Activated CD4-positive, alpha-beta T cell treated with anti-CD3 and anti-CD28 coated beads, Interleukin-2, Interleukin-4, amounts not matched to agents 100 ng/mL and 50 ng/mL, durations not matched to agents 16 hours and 8 hours (primary cell): ENCODE measurements around the gene THBS1.
A peak's percentile ranks its signal among the peaks of the same experiment; 100 is the strongest.

Experiments used
- DNase-seq: peaks from one replicate; pipeline ENCODE4 v3.0.0-alpha.2; 2020; ENCODE audit warnings: low spot score

The THBS1 gene

GRCh38 chr15:39580485-39581241 is at the start of gene THBS1:
Gene THBS1, plus strand, starts transcription at chr15:39581079. Its CDS starts 779 bp downstream, at chr15:39581858.
- DNase-seq, result no peak

GRCh38 chr15:39534996-39535395 is 45.9 kb upstream of the THBS1 start:
- DNase-seq, result no peak

- no peak for DNase-seq
Measured at GRCh38 chr15:39535466-39535865, 45.4 kb upstream of the THBS1 start.

- no peak for DNase-seq
Measured at GRCh38 chr15:39538936-39539335, 41.9 kb upstream of the THBS1 start.

- no peak for DNase-seq
Measured at GRCh38 chr15:39539466-39539865, 41.4 kb upstream of the THBS1 start.

- no peak for DNase-seq
Measured at GRCh38 chr15:39539973-39540558, 40.8 kb upstream of the THBS1 start.

- no peak for DNase-seq
Measured at GRCh38 chr15:39542385-39543065, 38.4 kb upstream of the THBS1 start.

GRCh38 chr15:39543651-39544050 is 37.2 kb upstream of the THBS1 start:
- DNase-seq, result no peak

GRCh38 chr15:39546842-39547241 is 34.0 kb upstream of the THBS1 start:
- DNase-seq, result no peak

GRCh38 chr15:39548561-39548960 is 32.3 kb upstream of the THBS1 start:
- DNase-seq, result no peak

GRCh38 chr15:39549912-39550311 is 31.0 kb upstream of the THBS1 start:
- no peak for DNase-seq

- DNase-seq, result no peak
Measured at GRCh38 chr15:39551476-39551875, 29.4 kb upstream of the THBS1 start.

GRCh38 chr15:39552556-39552955 is 28.3 kb upstream of the THBS1 start:
- no peak for DNase-seq

- DNase-seq, result peak; percentile 37
Measured at GRCh38 chr15:39553947-39554693, 26.8 kb upstream of the THBS1 start.

GRCh38 chr15:39554746-39555387 is 26.0 kb upstream of the THBS1 start:
- DNase-seq, result peak; percentile 10

GRCh38 chr15:39555885-39556284 is 25.0 kb upstream of the THBS1 start:
- no peak for DNase-seq

- no peak for DNase-seq
Measured at GRCh38 chr15:39556461-39556860, 24.4 kb upstream of the THBS1 start.

- DNase-seq, result no peak
Measured at GRCh38 chr15:39558421-39558820, 22.5 kb upstream of the THBS1 start.

- DNase-seq, result no peak
Measured at GRCh38 chr15:39564972-39565665, 15.8 kb upstream of the THBS1 start.

- no peak for DNase-seq
Measured at GRCh38 chr15:39565851-39566250, 15.0 kb upstream of the THBS1 start.

GRCh38 chr15:39573287-39573686 is 7.6 kb upstream of the THBS1 start:
- DNase-seq, result no peak
